Karpas-422 (cell line): ENCODE results near the gene STK32A. TPM values are rescaled to one million over a fixed set of nuclear protein-coding genes. Genes with fewer than 3 reads are reported as not detected.
A peak's percentile ranks its signal among the peaks of the same experiment; 100 is the strongest.

Experiments used
- DNase-seq: peaks from one replicate; pipeline ENCODE4 v3.0.0-alpha.2; 2015
- H2AFZ ChIP-seq: fragments of 200-600 bp; sonication (generic); 2 replicates; pipeline ENCODE4 v1.6.1; 2014; ENCODE audit warnings: antibody characterized with exemption, low read length, mixed read lengths
- H3K27ac ChIP-seq: fragments of 200-600 bp; sonication (generic); 2 replicates; pipeline ENCODE4 v1.5.1; 2014; ENCODE audit warnings: mild to moderate bottlenecking, low read length, moderate library complexity
- H3K27me3 ChIP-seq: fragments of 200-600 bp; sonication (generic); 2 replicates; pipeline ENCODE4 v1.6.1; 2014; ENCODE audit warnings: low read length, mixed read lengths
- H3K36me3 ChIP-seq: fragments of 200-600 bp; sonication (generic); 2 replicates; pipeline ENCODE4 v1.6.1; 2014; ENCODE audit warnings: low read length, mixed read lengths; ENCODE audit not compliant: insufficient read depth
- H3K4me1 ChIP-seq: fragments of 200-600 bp; sonication (generic); 2 replicates; pipeline ENCODE4 v1.6.1; 2014; ENCODE audit warnings: mild to moderate bottlenecking, low read length, mixed read lengths
- H3K4me2 ChIP-seq: fragments of 200-600 bp; sonication (generic); 2 replicates; pipeline ENCODE4 v1.6.1; 2014; ENCODE audit warnings: low read length, low read depth, mild to moderate bottlenecking; ENCODE audit not compliant: poor library complexity, severe bottlenecking
- H3K4me3 ChIP-seq: fragments of 200-600 bp; sonication (generic); 2 replicates; pipeline ENCODE4 v1.5.1; 2014; ENCODE audit warnings: mild to moderate bottlenecking, antibody characterized with exemption, low read length, mixed read lengths
- H3K79me2 ChIP-seq: fragments of 200-600 bp; sonication (generic); 2 replicates; pipeline ENCODE4 v1.6.1; 2014; ENCODE audit warnings: mild to moderate bottlenecking, low read length, mixed read lengths
- H3K9ac ChIP-seq: fragments of 200-600 bp; sonication (generic); 2 replicates; pipeline ENCODE4 v1.6.0; 2014; ENCODE audit warnings: low read length
- H3K9me2 ChIP-seq: fragments of 200-600 bp; sonication (generic), shearing (Covaris generic); replicated peaks from 2 replicates; pipeline ENCODE4 v1.6.0; 2014; ENCODE audit warnings: mild to moderate bottlenecking, low read length, moderate library complexity; ENCODE audit not compliant: insufficient read depth
- H3K9me3 ChIP-seq: fragments of 300-700, 200-600 bp; sonication (generic); 2 replicates; pipeline ENCODE4 v1.6.1; 2014; ENCODE audit warnings: low read length, mixed read lengths
- H4K20me1 ChIP-seq: fragments of 200-600 bp; sonication (generic); 2 replicates; pipeline ENCODE4 v1.6.1; 2014; ENCODE audit warnings: mild to moderate bottlenecking, antibody characterized with exemption, low read length, low read depth; ENCODE audit not compliant: insufficient read depth
- total RNA-seq: library from RNA; depleted of rRNA; stranded (reverse); fragments of >200 nt; shearing (Covaris generic); gene quantifications from 2 replicates; pipeline ENCODE4 v1.2.3, GENCODE V29; 2014; ENCODE audit warnings: low replicate concordance; rRNA removed

STK32A gene
- not detected in 2 replicates for total RNA-seq

- Histone ChIP-seq H2AFZ (no peak within 1 kb of the TSS), H3K79me2 (no peaks in the 10 kb centered on the region), H3K4me3 (no peak within 1 kb of the TSS), H3K27ac (no peak within 1 kb of the TSS), H4K20me1 (no peaks in the 10 kb centered on the region), H3K9ac (no peak within 1 kb of the TSS), H3K4me2 (no peak within 1 kb of the TSS), H3K9me3 (no peaks in the 10 kb centered on the region), H3K9me2 (no peaks in the 10 kb centered on the region), H3K36me3 (no peaks in the 10 kb centered on the region), H3K27me3 (no peaks in the 10 kb centered on the region), H3K4me1 (no peaks in the 10 kb centered on the region)
- no peak for DNase-seq
Measured at GRCh38 chr5:147234825-147235635, at the start of gene STK32A. STK32A (plus strand) TSS chr5:147235026; CDS start chr5:147239635, 4,609 bp downstream.

- H3K27ac ChIP-seq = no peak overlapping the region
- no peak overlapping the region for H3K4me3 ChIP-seq
- H3K4me1 ChIP-seq = no peaks in the 10 kb centered on the region
- no peaks in the 10 kb centered on the region for H3K9me3 ChIP-seq
- H3K4me2 ChIP-seq = no peak overlapping the region
- H3K9ac ChIP-seq = no peak overlapping the region
- no peak overlapping the region for H2AFZ ChIP-seq
- no peaks in the 10 kb centered on the region for H3K9me2 ChIP-seq
- DNase-seq = no peak
- H3K79me2 ChIP-seq = no peaks in the 10 kb centered on the region
- no peaks in the 10 kb centered on the region for H4K20me1 ChIP-seq
- H3K27me3 ChIP-seq = no peaks in the 10 kb centered on the region
- H3K36me3 ChIP-seq = no peaks in the 10 kb centered on the region
Measured at GRCh38 chr5:147187099-147187540, 47.7 kb upstream of the STK32A start.

GRCh38 chr5:147188200-147189108, 46.4 kb upstream of the STK32A start:
- no peak overlapping the region for H2AFZ ChIP-seq

GRCh38 chr5:147189109-147189424, 45.8 kb upstream of the STK32A start:
- Histone ChIP-seq H4K20me1 (no peaks in the 10 kb centered on the region), H3K4me2 (no peak overlapping the region), H3K27ac (no peak overlapping the region), H3K4me3 (no peak overlapping the region), H3K9me2 (no peaks in the 10 kb centered on the region), H3K9ac (no peak overlapping the region), H3K79me2 (no peaks in the 10 kb centered on the region), H3K9me3 (no peaks in the 10 kb centered on the region), H3K36me3 (no peaks in the 10 kb centered on the region), H3K4me1 (no peaks in the 10 kb centered on the region), H3K27me3 (no peaks in the 10 kb centered on the region), H2AFZ (no peak overlapping the region)
- DNase-seq = no peak

More at GRCh38 chr5:147188200-147189108, 46.4 kb upstream of the STK32A start:
- H3K27ac ChIP-seq = no peak overlapping the region
- peak; percentile 85 for DNase-seq
- H3K9me2 ChIP-seq = no peaks in the 10 kb centered on the region
- no peaks in the 10 kb centered on the region for H4K20me1 ChIP-seq
- H3K4me1 ChIP-seq = no peaks in the 10 kb centered on the region
- no peak overlapping the region for H3K9ac ChIP-seq
- no peaks in the 10 kb centered on the region for H3K9me3 ChIP-seq
- no peaks in the 10 kb centered on the region for H3K36me3 ChIP-seq
- H3K4me3 ChIP-seq = no peak overlapping the region
- H3K79me2 ChIP-seq = no peaks in the 10 kb centered on the region
- H3K4me2 ChIP-seq = no peak overlapping the region
- H3K27me3 ChIP-seq = no peaks in the 10 kb centered on the region

GRCh38 chr5:147190331-147190730, 44.5 kb upstream of the STK32A start:
- H3K9me2 ChIP-seq = no peaks in the 10 kb centered on the region
- no peak overlapping the region for H3K4me2 ChIP-seq
- H3K36me3 ChIP-seq = no peaks in the 10 kb centered on the region
- H3K4me1 ChIP-seq = no peaks in the 10 kb centered on the region
- H4K20me1 ChIP-seq = no peaks in the 10 kb centered on the region
- no peaks in the 10 kb centered on the region for H3K79me2 ChIP-seq
- no peak overlapping the region for H3K9ac ChIP-seq
- no peak overlapping the region for H3K4me3 ChIP-seq
- H3K27me3 ChIP-seq = no peaks in the 10 kb centered on the region
- H3K9me3 ChIP-seq = no peaks in the 10 kb centered on the region
- no peak for DNase-seq
- H2AFZ ChIP-seq = no peak overlapping the region
- H3K27ac ChIP-seq = no peak overlapping the region

- H4K20me1 ChIP-seq = no peaks in the 10 kb centered on the region
- H3K9me3 ChIP-seq = no peaks in the 10 kb centered on the region
- no peak overlapping the region for H2AFZ ChIP-seq
- H3K27me3 ChIP-seq = no peaks in the 10 kb centered on the region
- H3K9ac ChIP-seq = no peak overlapping the region
- H3K9me2 ChIP-seq = no peaks in the 10 kb centered on the region
- DNase-seq = no peak
- H3K4me2 ChIP-seq = no peak overlapping the region
- H3K27ac ChIP-seq = no peak overlapping the region
- H3K79me2 ChIP-seq = no peaks in the 10 kb centered on the region
- H3K4me1 ChIP-seq = no peaks in the 10 kb centered on the region
- H3K36me3 ChIP-seq = no peaks in the 10 kb centered on the region
- H3K4me3 ChIP-seq = no peak overlapping the region
Measured at GRCh38 chr5:147193123-147193522, 41.7 kb upstream of the STK32A start.

GRCh38 chr5:147200004-147200403, 34.8 kb upstream of the STK32A start:
- Histone ChIP-seq H4K20me1 (no peaks in the 10 kb centered on the region), H3K27me3 (no peaks in the 10 kb centered on the region), H3K4me1 (no peaks in the 10 kb centered on the region), H3K79me2 (no peaks in the 10 kb centered on the region), H2AFZ (no peak overlapping the region), H3K9me3 (no peaks in the 10 kb centered on the region), H3K36me3 (no peaks in the 10 kb centered on the region), H3K4me3 (no peak overlapping the region), H3K4me2 (no peak overlapping the region), H3K9me2 (no peaks in the 10 kb centered on the region), H3K9ac (no peak overlapping the region), H3K27ac (no peak overlapping the region)
- DNase-seq = no peak

GRCh38 chr5:147203213-147203612, 31.6 kb upstream of the STK32A start:
- DNase-seq = peak; percentile 19
- Histone ChIP-seq H3K79me2 (no peaks in the 10 kb centered on the region), H3K9ac (no peak overlapping the region), H3K9me3 (no peaks in the 10 kb centered on the region), H3K27me3 (no peaks in the 10 kb centered on the region), H3K4me1 (no peaks in the 10 kb centered on the region), H3K4me3 (no peak overlapping the region), H2AFZ (no peak overlapping the region), H4K20me1 (no peaks in the 10 kb centered on the region), H3K9me2 (no peaks in the 10 kb centered on the region), H3K4me2 (no peak overlapping the region), H3K27ac (no peak overlapping the region), H3K36me3 (no peaks in the 10 kb centered on the region)
